Ishikawa (cell line): ENCODE data around the gene CFAP20DC.

Experiments
- CEBPB ChIP-seq: IDR thresholded peaks from 2 replicates; pipeline ENCODE4 v1.6.1; 2012
- CREB1 ChIP-seq: IDR thresholded peaks from 2 replicates; pipeline ENCODE4 v1.6.1; 2012; ENCODE audit warnings: low read depth
- EGR1 ChIP-seq: IDR thresholded peaks from 2 replicates; pipeline ENCODE4 v1.6.1; 2012
- EP300 ChIP-seq: IDR thresholded peaks from 2 replicates; pipeline ENCODE4 v1.6.1; 2012; ENCODE audit warnings: borderline replicate concordance
- FOXM1 ChIP-seq: IDR thresholded peaks from 2 replicates; pipeline ENCODE4 v1.6.1; 2012; ENCODE audit warnings: low read depth, borderline replicate concordance
- MAX ChIP-seq: IDR thresholded peaks from 2 replicates; pipeline ENCODE4 v1.6.1; 2012
- NFIC ChIP-seq: IDR thresholded peaks from 2 replicates; pipeline ENCODE4 v1.6.1; 2012
- RAD21 ChIP-seq: IDR thresholded peaks from 2 replicates; pipeline ENCODE4 v1.6.1; 2012; ENCODE audit warnings: low read depth
- REST ChIP-seq: IDR thresholded peaks from 2 replicates; pipeline ENCODE4 v1.6.1; 2012; ENCODE audit warnings: low read depth, mild to moderate bottlenecking
- TAF1 ChIP-seq: IDR thresholded peaks from 2 replicates; pipeline ENCODE4 v1.6.1; 2012; ENCODE audit warnings: low read depth, mild to moderate bottlenecking
- TCF12 ChIP-seq: IDR thresholded peaks from 2 replicates; pipeline ENCODE4 v1.6.1; 2012; ENCODE audit warnings: low read depth
- TEAD4 ChIP-seq: IDR thresholded peaks from 2 replicates; pipeline ENCODE4 v1.6.1; 2012
- YY1 ChIP-seq: IDR thresholded peaks from 2 replicates; pipeline ENCODE4 v1.6.1; 2012; ENCODE audit warnings: low read depth
- ZBTB7A ChIP-seq: IDR thresholded peaks from 2 replicates; pipeline ENCODE4 v1.6.1; 2012; ENCODE audit warnings: low read depth
- TF ChIP-seq, protein P1 (sequence below): IDR thresholded peaks from 2 replicates; pipeline ENCODE4 v1.6.1; 2012

CFAP20DC gene

GRCh38 chr3:58868097-58868779 is 181.6 kb downstream of the CFAP20DC start:
- TF ChIP-seq, protein P1, sequence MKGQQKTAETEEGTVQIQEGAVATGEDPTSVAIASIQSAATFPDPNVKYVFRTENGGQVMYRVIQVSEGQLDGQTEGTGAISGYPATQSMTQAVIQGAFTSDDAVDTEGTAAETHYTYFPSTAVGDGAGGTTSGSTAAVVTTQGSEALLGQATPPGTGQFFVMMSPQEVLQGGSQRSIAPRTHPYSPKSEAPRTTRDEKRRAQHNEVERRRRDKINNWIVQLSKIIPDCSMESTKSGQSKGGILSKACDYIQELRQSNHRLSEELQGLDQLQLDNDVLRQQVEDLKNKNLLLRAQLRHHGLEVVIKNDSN: no peak
- TF ChIP-seq YY1: no peak
- no peak for TF ChIP-seq CEBPB
- TF ChIP-seq RAD21: no peak
- no peak for TF ChIP-seq FOXM1
- TF ChIP-seq MAX: no peak

DNA sequence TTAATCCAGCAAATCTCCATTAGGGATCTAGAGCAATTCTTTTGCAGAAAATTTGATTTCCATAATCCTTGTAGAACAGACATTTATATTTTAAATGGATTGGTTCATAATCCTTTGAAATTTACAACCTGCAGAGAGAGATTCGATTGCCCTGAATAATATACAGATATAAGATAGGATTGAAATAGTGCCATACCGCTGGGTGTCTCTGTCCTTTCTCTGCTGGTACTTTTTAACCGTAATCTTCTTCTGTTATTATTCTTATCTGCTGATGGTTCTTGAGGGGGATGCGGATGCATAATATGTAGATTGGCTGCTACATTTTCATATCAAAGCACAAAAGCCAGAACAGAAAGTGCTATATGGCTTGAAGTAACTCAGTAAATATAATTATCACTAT is 182.2 kb downstream of the CFAP20DC start:
- no peak for TF ChIP-seq CEBPB
- no peak for TF ChIP-seq FOXM1
- TF ChIP-seq EGR1: no peak
- TF ChIP-seq YY1: no peak
- TF ChIP-seq RAD21: no peak
- no peak for TF ChIP-seq NFIC
- no peak for TF ChIP-seq TEAD4
- no peak for TF ChIP-seq ZBTB7A
- no peak for TF ChIP-seq TCF12
- no peak for TF ChIP-seq TAF1
- no peak for TF ChIP-seq MAX
- no peak for TF ChIP-seq EP300
- no peak for TF ChIP-seq CREB1
- TF ChIP-seq, protein P1: no peak

GRCh38 chr3:58866079-58866478 is 183.7 kb downstream of the CFAP20DC start:
- TF ChIP-seq CEBPB: no peak
- no peak for TF ChIP-seq REST
- no peak for TF ChIP-seq MAX
- no peak for TF ChIP-seq TCF12
- no peak for TF ChIP-seq FOXM1
- TF ChIP-seq NFIC: no peak
- no peak for TF ChIP-seq CREB1
- TF ChIP-seq EP300: no peak
- no peak for TF ChIP-seq EGR1
- TF ChIP-seq ZBTB7A: no peak
- TF ChIP-seq YY1: no peak
- no peak for TF ChIP-seq TEAD4
- TF ChIP-seq TAF1: no peak
- no peak for TF ChIP-seq RAD21
- TF ChIP-seq, protein P1: no peak

DNA sequence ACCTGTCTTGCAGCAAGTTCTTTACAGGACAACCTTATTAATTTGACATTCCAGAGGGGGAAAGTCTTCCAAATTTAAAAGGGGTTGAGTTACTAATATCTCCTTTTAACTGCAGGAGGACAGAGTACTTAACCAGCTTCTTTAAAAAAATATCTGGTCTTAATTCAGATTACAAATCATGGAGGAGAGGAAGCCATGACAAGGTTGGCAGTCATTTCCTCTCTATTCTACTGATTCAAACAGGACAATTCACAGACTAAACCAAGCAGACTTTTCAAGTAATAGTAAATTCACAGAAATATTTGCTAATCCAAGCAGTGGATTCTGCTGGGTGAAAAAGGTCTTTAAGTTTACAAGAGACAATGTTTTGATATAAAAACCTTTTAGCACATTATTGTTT is 185.3 kb downstream of the CFAP20DC start:
- TF ChIP-seq EGR1: no peak
- TF ChIP-seq TEAD4: no peak
- no peak for TF ChIP-seq RAD21

DNA sequence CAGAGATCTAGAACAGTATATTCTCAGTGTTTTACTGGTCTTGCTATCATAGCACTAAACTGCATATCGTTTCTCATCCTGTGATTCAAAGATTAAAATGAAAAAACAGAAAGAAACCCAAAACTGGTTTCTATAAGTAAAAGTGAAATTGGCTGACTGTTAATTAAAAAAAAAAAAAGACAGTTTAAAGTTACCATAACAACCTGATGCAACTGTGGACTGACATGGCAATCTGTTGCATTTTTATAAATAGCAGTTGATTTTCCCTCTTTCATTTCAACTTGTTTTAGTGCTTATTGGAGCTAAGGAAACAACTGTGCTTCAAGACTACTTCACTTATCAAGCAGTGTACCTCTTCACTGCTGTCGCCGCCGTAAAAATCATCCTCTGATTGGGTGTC is 186.6 kb downstream of the CFAP20DC start:
- TF ChIP-seq NFIC (no peak), MAX (no peak), TCF12 (no peak), EGR1 (no peak), RAD21 (no peak), ZBTB7A (no peak), EP300 (no peak), REST (no peak)
- TF ChIP-seq, protein P1: no peak
